Lower leg skin (tissue), 3 donors: Measurements from ENCODE around the gene FBXL15.

Experiments used
- POLR2A ChIP-seq, 2 donors: fragments of 450-650 bp; IDR thresholded peaks; one replicate each; pipeline ENCODE4 v1.6.1; 2016 to 2017; ENCODE audit warnings: antibody characterized with exemption in 2 of 2, mild to moderate bottlenecking in 1 of 2, moderate library complexity in 1 of 2
- TF ChIP-seq, protein P1 (sequence below), 3 donors: fragments of 450-650 bp; IDR thresholded peaks; one replicate each; pipeline ENCODE4 v1.5.1; 2016; ENCODE audit warnings: antibody characterized with exemption in 3 of 3, mild to moderate bottlenecking in 3 of 3, moderate library complexity in 2 of 3

GRCh38 chr10:102462512-102463054 lies 41.9 kb downstream of the FBXL15 start:
- TF ChIP-seq, protein P1, sequence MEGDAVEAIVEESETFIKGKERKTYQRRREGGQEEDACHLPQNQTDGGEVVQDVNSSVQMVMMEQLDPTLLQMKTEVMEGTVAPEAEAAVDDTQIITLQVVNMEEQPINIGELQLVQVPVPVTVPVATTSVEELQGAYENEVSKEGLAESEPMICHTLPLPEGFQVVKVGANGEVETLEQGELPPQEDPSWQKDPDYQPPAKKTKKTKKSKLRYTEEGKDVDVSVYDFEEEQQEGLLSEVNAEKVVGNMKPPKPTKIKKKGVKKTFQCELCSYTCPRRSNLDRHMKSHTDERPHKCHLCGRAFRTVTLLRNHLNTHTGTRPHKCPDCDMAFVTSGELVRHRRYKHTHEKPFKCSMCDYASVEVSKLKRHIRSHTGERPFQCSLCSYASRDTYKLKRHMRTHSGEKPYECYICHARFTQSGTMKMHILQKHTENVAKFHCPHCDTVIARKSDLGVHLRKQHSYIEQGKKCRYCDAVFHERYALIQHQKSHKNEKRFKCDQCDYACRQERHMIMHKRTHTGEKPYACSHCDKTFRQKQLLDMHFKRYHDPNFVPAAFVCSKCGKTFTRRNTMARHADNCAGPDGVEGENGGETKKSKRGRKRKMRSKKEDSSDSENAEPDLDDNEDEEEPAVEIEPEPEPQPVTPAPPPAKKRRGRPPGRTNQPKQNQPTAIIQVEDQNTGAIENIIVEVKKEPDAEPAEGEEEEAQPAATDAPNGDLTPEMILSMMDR (IDR thresholded peaks at IDR 0.05) = no peak
- no peak for TF ChIP-seq POLR2A (IDR thresholded peaks at IDR 0.05)
